ENCODE results near the gene PDC. TPM values are rescaled to one million over a fixed set of nuclear protein-coding genes. Genes with fewer than 3 reads are reported as not detected.

Gene PDC
- not detected in 2 replicates for total RNA-seq (2014; rRNA removed; shearing (Covaris generic))
- not detected in 2 replicates for polyA plus RNA-seq (2015; cell fraction: cytosol; rRNA removed)
- not detected in 2 replicates for polyA plus RNA-seq (2015; cell fraction: nucleus; rRNA removed)

DNA sequence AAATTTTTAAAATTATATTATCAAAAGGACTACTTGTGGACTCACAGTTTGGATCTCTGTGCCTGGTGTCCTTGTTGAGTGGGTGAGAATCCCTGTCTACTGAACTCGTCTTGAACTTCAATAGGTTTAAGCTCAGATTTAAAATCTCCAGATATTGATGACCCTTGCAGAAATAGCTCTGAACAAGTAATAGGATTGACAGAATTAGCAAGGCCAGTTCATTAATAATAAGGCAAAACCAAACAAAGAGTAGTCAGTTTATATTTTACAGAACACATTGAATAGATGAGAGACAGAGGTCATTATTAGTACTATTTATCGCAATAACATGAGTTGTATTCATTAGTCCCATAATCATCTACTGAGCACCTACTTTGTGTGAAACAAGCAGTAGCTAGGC is at the start of gene PDC:
Gene PDC (minus strand): TSS at position 101 of the 400 bp plus-strand sequence. CDS start 11,655 bp downstream, outside the sequence.
- DNase-seq (ENCODE audit: low read depth), result no peak

DNA sequence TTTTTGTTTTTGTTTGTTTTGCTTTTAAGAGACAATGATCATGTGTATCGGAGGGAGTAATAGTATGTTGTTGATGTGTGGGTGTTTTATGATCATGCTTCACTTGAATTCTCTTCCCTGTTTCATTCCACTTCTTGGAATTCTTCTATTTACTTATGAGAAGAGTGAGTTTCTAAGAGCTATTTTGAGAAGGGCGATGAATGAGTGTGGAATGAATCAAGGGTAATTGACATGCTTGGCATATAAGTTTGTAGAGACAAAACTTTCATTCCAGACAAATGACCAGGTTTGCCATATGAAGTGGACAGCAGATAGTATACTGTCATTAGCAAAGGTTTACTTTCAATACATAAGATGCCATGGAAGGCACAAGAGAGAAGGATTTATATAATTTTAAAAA is 42.3 kb upstream of the PDC start:
- DNase-seq (ENCODE audit: low read depth), result no peak

DNA sequence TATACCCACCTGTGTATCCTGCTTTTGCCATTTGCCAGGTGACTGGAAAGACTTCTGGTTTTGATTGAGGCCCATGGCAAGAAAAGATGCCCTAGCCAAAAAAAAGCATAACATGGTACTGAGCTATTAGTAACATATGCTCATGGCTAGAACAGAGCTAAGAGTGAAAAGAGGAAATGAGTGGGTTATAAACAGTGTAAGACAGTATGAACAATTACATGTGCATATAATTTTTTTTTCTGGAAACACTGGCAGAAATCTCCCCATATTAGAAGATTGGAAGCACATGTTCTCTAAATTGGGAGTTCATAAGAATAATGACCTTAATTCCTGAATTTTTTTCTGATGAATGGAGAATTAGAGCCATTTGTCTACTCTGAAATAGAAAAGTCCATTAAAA is 41.2 kb upstream of the PDC start:
- no peak for DNase-seq (ENCODE audit: low read depth)

DNA sequence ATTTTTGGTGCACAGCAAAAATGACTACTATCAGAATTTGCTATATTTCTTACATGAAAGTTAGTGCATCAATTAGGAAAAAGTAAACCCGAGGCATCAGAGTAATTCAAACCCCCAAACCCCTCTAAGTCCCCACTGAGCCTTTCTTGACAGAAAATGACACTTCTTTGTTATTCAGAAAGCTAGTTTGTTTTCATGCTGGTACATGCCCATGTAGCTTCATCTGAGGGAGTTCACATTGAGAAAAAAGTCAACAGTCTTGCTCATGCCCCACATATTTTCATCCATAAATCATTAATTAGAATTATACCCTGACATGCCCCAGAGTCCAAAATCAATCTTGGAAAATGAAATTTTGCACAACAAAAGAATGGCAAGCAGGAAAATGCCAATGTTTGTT is 39.9 kb upstream of the PDC start:
- no peak for DNase-seq (ENCODE audit: low read depth)

DNA sequence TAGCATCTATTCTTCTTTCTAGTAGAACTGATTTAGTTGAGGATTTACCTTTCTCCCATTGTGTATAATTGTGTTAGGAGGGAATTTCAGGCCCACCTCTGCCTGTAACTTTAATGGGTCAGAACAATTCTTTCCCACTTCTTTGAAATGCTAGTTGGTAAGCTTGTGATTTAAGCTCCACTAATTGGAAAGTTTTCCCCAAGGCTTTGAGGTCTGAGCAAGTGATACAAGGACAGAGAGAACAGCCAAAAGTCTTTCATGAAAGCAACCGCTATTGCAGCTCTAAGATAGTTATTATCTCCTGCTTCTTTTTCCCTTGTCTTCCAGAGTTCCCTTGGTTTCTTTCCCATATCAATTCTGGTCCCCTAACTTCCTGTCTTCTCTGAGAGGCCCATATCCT is 38.7 kb upstream of the PDC start:
- no peak for DNase-seq (ENCODE audit: low read depth)

DNA sequence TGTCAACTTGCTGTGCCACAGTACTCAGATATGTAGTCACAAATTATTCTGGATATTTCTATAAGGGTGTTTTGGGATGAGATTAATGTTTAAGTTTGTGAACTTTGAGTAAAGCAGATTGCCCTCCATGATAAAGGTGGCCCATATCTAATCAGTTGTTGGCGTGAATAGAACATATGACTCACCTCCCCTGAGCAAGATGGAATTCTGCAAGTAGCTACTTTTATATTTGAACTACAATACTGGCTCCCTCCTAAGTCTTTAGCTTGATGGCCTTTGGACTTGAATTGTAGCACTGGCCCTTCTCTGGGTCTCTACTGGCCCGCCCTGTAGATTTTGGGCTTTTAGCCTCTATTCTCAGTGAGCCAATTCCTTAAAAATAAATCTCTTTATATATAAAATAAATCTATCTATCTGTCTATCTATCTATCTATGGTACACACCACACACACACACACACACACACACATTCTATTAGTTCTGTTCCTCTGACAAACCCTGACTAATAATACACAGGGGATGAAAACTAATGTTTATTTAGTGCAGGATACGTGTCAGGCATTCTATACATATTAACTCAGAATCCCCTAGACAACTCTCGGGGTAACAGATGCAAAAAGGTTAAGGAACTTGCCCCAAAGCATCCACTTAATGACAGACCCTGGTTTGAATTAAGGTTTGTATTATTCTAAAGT is 37.9 kb upstream of the PDC start:
- no peak for DNase-seq (ENCODE audit: low read depth)

DNA sequence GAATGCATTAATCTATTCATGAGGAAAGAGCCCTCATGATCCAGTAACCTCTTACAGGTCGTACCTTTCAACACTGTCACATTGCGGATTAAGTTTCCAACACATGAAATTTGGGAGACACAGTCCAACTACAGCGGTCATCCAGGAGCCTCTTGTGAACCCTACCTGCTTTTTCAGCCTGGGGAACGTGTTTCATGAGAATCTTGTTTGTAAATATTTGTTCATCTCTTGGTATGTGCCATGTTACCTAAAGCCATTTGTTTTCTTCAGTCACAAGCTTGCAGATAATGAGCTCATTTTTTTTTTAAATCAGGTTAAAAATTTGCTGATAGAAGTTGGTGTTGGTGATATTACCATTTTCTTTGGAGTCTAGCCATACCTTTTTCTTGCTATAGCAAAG is 37.2 kb upstream of the PDC start:
- no peak for DNase-seq (ENCODE audit: low read depth)

DNA sequence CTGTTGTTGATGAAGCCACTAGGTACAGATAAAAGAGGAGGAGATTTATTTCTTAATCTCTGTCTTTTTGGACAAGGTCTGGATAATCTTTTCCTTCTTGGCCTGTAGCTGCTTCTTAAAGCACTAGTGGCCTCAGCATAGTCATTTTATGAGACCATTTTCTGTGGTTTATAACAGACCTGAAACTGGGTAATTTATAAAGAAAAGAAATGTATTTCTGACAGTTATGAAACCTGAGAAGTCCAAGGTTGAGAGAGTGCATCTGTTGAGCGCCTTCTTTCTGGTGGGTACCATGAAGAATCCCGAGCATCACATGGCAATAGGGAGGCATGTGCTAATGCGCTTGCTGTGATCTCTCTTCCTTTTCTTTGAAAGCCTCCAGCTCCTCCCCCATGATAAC is 36.7 kb upstream of the PDC start:
- DNase-seq (ENCODE audit: low read depth), result no peak

DNA sequence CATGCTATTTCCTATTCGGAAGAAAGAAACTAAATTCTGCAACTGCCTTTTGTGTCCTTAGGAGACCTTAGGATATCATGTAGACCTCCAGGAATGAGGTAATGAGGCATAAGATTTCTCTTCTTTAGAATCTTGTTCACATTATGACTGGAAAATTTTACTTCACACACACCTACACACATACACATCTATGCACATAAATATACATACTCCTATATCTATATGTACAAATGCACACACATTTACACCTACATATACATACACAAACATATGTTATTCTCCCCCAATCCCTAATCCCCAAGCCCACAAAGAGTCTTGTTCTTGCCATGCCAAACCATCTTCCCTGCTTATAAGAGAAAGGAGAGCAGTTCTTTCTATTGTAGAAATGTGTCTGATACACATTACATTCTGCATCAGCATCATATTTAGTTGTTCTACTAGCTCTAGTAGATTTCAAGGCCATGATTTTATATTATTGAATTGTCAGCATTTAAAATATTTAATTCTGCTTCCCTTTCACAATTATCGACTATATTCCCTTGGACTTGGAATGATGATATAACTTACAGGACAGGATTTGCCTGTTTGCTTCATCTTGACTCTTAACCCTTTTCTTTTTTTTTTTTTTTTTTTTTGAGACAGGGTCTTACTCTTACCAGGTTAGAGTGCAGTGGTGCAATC is 35.4 kb upstream of the PDC start:
- DNase-seq (ENCODE audit: low read depth), result no peak

DNA sequence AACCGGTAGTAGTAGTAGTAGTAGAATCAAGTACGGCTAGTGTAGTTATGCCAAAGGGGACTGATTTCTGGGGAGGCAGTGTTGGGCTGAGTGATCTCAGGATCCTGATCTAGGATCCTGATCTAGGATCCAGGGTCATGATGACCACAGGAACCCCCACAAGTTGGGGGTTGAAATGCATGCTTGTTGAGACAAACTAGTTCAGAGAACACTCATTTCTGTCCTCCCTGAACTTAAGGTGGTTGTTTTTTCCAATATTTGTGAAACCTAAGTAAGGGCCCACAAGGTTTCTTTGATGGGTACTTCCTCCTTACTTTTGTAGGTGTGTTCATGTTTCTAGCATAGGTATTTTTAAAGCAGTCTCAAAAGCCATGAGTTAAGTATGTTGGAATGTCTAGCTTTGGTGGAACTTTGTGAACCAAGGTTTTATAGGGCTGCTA is 33.9 kb upstream of the PDC start:
- DNase-seq (ENCODE audit: low read depth), result no peak

DNA sequence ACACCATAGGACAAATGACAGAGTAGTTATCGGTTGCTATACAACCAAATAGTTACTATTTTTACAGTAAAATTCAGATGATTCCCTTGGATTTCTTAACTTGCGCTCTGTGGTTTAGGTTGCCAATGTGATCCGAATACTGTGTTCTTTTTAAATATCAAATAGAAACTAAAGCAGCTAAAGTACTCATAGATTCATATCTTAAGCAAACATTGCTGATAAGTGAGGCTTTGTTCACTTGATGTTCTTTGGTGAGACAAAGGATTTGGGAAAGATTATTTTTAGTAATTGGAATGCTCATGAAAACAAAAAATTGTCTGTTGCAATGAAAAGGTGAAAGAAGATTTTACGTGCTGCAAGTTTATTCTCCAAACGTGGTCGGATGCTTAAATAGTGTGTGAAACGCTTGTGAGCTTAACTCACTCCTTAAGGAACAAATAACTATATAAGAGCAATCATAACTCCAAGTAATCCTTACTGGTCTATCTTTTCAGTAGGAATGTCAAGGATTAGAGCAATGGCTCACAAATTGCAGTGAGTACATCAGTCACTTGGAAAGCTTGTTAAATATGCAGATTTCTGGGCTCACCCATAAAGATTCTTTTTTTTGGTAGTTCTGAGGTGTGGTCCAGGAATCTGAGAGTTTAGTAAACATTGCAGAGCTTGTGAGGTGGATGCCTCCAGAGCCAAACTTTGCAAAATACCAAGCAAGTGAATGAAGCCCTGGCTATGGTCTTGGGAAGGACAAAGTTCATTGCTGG is 31.8 kb upstream of the PDC start:
- DNase-seq (ENCODE audit: low read depth), result no peak

DNA sequence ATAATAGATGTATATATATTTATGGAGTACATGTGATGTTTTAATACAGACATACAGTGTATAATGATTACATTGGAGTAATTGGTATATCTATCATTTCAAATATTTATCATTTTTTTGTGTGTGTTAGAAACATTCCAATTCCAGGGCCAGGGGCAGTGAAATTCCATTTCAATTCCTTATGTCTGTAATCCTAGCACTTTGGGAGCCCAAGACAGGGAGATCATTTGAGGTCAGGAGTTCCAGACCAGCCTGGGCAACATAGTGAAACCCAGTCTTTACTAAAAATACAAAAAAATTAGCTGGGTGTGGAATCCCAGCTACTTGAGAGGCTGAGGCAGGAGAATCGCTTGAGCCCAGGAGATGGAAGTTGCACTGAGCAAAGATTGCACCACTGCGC is 30.4 kb upstream of the PDC start:
- no peak for DNase-seq (ENCODE audit: low read depth)

DNA sequence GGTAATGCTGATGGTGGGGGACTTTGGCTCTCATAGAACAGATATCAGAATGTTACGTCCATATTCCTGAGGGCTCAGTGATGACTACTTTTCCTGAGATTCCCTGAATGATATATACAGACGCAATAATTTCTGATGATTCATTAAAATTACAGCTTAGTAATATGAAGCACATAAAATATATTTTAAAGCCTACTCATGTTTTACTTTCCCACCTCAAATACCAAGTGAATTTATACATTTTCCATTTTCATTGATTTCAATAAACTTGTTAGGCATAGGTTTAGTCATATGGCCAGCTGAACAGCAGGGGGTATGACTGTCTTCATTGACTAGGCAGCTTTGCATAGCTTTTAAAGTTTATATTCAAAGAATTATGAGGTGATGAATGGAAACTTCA is 26.2 kb upstream of the PDC start:
- no peak for DNase-seq (ENCODE audit: low read depth)

DNA sequence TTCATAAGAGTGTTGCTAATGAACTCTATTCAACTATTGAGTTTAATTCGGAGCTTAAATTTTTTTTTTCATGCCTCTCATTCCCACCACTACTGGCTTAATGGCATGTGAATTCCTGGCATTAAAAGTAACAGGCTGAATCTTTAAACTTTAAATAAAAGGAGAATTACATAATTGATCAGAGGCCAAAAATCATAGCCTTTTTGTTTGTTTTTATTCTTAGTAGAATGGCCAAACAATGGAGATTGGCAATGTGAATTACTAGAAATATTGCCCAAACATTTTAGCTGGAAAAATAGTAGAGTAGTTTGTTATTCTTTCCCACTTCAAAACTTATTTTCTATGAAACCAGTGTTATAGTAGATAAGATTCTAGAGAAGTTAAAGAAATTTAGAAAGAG is 25.1 kb upstream of the PDC start:
- DNase-seq (ENCODE audit: low read depth), result no peak

DNA sequence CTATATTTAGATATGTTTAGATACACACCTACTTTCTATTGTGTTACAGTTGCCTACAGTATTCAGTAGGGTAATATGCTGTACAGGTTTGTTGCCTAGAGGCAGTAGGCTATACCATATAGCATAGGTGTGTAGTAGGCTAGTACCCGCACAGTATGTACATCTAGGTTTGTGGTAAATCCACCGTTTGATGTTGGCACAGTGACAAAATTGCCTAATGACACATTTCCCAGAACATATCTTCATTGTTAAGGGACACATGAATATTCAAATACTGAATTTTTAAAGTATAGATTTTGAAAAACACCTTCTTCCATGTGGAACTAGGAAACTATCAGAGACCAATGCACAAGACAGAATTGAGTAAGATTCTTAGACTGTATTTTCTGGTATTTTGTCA is 22.6 kb upstream of the PDC start:
- no peak for DNase-seq (ENCODE audit: low read depth)

DNA sequence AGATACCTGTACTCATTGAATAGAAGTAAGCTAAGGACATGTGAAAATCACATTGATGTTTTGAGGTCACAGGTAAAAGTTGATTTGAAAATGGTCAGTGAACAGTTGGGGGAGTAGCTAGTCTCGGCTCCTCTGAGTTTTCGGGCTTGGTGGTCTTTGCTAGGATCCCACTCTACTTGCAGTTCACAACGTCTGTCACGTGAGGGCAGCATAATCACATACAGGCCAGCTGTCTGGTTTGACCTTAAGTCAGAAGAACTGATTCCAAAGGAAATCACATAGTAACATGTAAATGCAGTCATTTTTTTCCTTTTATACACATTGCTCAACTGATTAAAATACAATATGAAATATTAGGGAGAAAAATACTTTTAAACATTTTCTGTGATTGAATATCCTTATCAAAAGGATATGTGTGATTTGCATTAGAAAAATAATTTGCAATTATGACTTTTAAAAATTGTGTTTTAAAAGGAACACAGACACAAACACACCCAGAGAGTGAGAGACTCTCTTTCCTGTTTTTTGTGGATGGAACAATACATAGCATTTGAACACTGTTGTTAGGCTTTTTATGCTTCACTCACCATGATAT is 21.8 kb upstream of the PDC start:
- DNase-seq (ENCODE audit: low read depth), result peak; percentile 63

DNA sequence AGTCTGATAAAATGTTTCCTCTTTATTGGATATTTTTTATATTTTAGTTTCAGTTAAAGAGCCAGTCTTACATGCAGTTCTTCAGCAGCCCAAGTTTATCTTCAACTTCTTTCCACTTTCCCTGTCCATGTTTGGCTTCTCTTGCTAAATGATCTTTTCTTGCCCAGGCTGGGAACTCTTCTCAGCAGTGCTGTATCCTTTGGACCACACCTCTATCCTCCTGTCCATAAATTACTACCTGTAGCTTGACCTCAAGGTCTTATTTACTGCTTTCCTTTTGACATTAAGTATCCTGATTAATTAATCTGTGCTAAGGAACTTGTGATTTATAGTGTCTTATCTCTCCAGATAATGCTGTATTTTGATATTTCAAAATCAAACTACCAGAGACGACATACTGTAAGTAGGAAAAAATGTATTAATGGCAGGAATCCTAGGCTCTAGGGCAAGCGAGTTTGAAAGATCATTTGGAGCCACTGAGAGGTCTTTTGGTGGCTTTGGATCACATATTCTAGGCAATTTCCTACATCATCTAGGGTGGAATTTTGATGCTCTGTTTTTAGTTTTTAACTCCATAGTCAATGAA is 20.5 kb upstream of the PDC start:
- no peak for DNase-seq (ENCODE audit: low read depth)

DNA sequence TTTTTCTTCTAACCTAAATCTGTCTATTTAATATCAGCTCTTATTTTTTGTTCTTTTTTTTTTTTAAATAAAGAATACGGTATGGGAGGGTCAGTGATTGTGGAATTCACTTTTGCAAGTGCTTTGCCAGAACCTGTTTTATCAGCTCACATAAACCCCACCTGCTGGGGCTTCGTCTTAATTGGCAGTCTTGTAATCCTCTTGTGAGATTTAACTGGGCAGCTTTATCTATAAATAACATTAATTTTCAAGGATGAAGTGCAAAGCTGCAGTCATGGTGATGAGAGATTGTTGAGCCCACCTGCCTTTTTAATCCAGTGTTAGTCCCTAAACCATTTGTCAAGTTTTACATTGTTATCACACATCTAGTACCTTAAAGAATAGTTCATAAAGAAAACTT is 18.2 kb upstream of the PDC start:
- DNase-seq (ENCODE audit: low read depth), result no peak

DNA sequence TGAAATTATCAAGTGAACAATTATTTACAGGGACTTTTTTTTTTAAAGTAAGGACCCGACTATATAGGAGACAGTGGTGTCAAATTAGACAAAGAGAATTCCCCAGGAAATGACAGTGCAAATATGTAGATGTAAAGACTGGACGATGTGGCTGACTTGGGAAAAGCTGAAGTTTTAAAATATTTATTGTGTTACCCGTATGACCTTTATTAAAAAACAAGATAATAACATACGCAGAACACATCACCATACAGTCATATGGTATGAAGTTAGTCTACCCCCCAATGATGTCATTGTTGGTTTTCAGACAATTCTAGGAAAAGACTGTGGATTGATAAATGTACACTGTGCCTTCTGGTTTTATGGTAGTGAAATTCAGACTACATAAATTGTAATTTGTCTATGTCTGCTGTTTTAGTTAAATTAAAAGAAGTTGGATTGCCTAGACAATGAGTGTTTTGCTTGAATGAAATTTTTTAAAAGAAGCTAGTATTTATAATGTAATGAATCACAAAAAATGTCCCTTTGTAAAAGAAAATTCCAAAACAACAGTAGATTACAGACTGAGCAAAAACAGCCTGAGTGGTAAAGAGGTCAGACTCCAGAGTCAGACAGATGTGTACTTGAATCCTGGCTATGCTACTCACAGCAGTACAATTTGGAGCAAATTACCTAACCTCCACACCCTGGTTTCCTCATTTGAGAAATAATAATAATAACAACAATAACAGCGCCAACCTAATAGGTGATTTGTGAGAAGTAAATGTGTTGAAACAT is 15.5 kb upstream of the PDC start:
- no peak for DNase-seq (ENCODE audit: low read depth)

DNA sequence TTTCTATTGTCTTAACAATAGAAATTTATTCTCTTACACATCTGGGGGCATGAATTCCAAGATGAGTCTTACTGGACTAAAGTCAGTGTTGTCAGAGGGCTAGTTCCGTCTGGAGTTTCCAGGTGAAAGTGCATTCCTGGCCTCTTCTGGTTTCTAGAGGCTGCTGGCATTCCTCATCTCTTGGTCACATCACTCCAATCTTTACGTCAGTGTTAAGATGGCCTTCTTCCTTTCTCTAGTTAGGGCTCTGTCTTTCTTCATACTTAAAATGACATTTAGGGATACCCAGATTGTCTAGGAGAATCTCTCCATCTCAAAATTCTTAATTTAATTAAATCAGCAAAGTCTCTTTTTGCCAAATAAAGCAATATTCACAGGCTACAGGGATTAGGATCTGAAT is 13.3 kb upstream of the PDC start:
- DNase-seq (ENCODE audit: low read depth), result no peak

DNA sequence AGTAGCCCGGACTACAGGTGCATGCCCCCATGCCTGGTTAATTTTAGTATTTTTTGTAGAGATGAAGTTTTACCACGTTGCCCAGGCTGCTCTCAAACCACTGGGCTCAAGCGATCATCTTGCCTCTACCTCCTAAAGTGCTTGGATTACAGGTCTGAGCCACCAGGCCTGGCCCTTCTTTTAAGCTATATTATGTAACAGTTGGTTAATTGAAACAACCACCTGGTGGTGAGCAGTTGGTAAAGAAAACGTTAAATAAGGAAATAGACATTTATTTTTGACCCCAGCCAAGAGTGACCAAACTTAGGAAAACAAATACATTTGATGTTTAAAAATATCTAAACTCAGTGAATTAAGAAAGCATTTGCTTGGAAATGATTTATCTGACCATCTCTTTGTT is 12.1 kb upstream of the PDC start:
- DNase-seq (ENCODE audit: low read depth), result no peak

Measured in HT1080 (cell line).